Measurements from ENCODE around the gene SCAMP3. TPM values are rescaled to one million over a fixed set of nuclear protein-coding genes. Genes with fewer than 3 reads are reported as not detected.
"Not testable (repeated sequence)": the region's sequence is repeated elsewhere in the genome, so short reads cannot be mapped to it uniquely, and the experiment has no call there.

SCAMP3 gene
- total and polyA plus RNA-seq, 9 donors: 27.1 to 63.0 (median 40.9) TPM

GRCh38 chr1:155232001-155232978, 29.9 kb downstream of the SCAMP3 start:
- H3K4me1 ChIP-seq (ENCODE audit: insufficient read depth); H3K4me3 ChIP-seq; H3K36me3 ChIP-seq; H3K27me3 ChIP-seq; intact Hi-C loops (cut with DNase I); H3K9me3 ChIP-seq: not testable (repeated sequence)
- H3K27ac ChIP-seq: peak overlapping the region in 1 of 2 donors; percentile 45
- WGBS, 3 donors: 25 to 36% (median 30%) methylated on average over 13 of the region's 13 CpGs
- peak; percentile 76 to 87 (median 85) for DNase-seq

GRCh38 chr1:155231302-155231701, 30.9 kb downstream of the SCAMP3 start:
- intact Hi-C loops (cut with DNase I); H3K27ac ChIP-seq; H3K4me1 ChIP-seq (ENCODE audit: insufficient read depth); H3K4me3 ChIP-seq; DNase-seq; H3K36me3 ChIP-seq; H3K9me3 ChIP-seq; H3K27me3 ChIP-seq: not testable (repeated sequence)
- 54 to 80% (median 62%) methylated on average over 3 of the region's 3 CpGs for WGBS, 3 donors

GRCh38 chr1:155228096-155228427, 34.1 kb downstream of the SCAMP3 start:
- H3K4me3 ChIP-seq: peak overlapping the region; percentile 24

GRCh38 chr1:155227261-155228095, 34.7 kb downstream of the SCAMP3 start:
- Histone ChIP-seq H3K36me3 (no peaks in the 10 kb centered on the region), H3K9me3 (no peaks in the 10 kb centered on the region), H3K4me3 (peak overlapping the region; percentile 55), H3K4me1 (ENCODE audit: insufficient read depth) (peaks cover 6% of the 10 kb centered on the region), H3K27ac (peak overlapping the region; percentile 42 to 82), H3K27me3 (no peaks in the 10 kb centered on the region)
- WGBS, 3 donors: 0 to 1% (median 0%) methylated on average over 39 to 42 of the region's 42 CpGs
- intact Hi-C loops (cut with DNase I): loop anchor here in 2 of 4 donors (2.0 to 5.0 kb wide), 2 partner anchors 21 to 35 kb away; partner anchors contain the start of gene THBS3 (in 1 of the 2)
- TF ChIP-seq EP300 (IDR thresholded peaks at IDR 0.05) (no peak), POLR2A (IDR thresholded peaks at IDR 0.05) (peak; percentile 65), CTCF (IDR thresholded peaks at IDR 0.05) (no peak)
- peak; percentile 97 to 99 (median 98) for DNase-seq

More at GRCh38 chr1:155228096-155228427, 34.1 kb downstream of the SCAMP3 start:
- TF ChIP-seq CTCF (IDR thresholded peaks at IDR 0.05) (no peak), EP300 (IDR thresholded peaks at IDR 0.05) (no peak), POLR2A (IDR thresholded peaks at IDR 0.05) (no peak)
- 21 to 31% (median 24%) methylated on average over 9 of the region's 9 CpGs for WGBS, 3 donors
- Histone ChIP-seq H3K4me1 (ENCODE audit: insufficient read depth) (peaks cover 9% of the 10 kb centered on the region), H3K27ac (peak overlapping the region; percentile 3 to 82), H3K9me3 (no peaks in the 10 kb centered on the region), H3K36me3 (no peaks in the 10 kb centered on the region), H3K27me3 (no peaks in the 10 kb centered on the region)
- no peak for DNase-seq
- intact Hi-C loops (cut with DNase I): loop anchor here in 1 of 4 donors (5.0 kb wide), 1 partner anchor 36 kb away; no protein-coding TSS in a partner anchor

GRCh38 chr1:155226910-155227260, 35.3 kb downstream of the SCAMP3 start:
- WGBS, 3 donors: 0 to 1% (median 0%) methylated on average over 19 of the region's 19 CpGs
- peak overlapping the region; percentile 55 for H3K4me3 ChIP-seq
- H3K4me1 ChIP-seq (ENCODE audit: insufficient read depth): no peaks in the 10 kb centered on the region
- no peaks in the 10 kb centered on the region for H3K9me3 ChIP-seq
- peak in 4 of 5 donors; percentile 53 to 65 (median 56) for DNase-seq
- no peaks in the 10 kb centered on the region for H3K27me3 ChIP-seq
- TF ChIP-seq POLR2A (IDR thresholded peaks at IDR 0.05) (no peak), CTCF (IDR thresholded peaks at IDR 0.05) (no peak), EP300 (IDR thresholded peaks at IDR 0.05) (no peak)
- H3K36me3 ChIP-seq: no peaks in the 10 kb centered on the region
- intact Hi-C loops (cut with DNase I): loop anchor here in 2 of 4 donors (2.0 to 5.0 kb wide), 2 partner anchors 20 to 35 kb away; partner anchors contain the start of gene THBS3 (in 1 of the 2)
- peak overlapping the region; percentile 42 to 72 for H3K27ac ChIP-seq

Data from ovary (tissue), 9 donors.